ENCODE results near the gene RFFL. TPM values are rescaled to one million over a fixed set of nuclear protein-coding genes. Genes with fewer than 3 reads are reported as not detected.

Gene RFFL
- total RNA-seq, 1 donor from 2014 or later = 22.9 TPM

DNA sequence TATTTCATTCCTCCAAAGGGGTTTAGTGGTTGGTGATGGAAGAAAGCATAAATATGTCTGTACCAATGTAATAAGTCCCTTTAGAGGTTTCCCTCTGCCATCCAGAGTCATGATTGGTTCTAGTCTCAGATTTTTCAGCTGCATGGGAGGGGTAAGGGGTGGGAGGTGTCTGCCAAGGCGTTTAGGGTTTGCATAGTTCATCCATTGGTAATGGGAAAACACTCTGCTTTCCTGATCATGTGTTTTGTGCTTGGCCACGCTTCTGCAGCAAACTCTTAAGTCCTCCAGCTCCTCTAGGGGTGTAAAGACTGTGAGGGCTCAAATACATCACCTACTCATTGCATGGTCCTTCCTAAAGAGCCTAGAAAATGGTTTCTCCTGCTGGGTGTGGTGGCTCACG lies 53.4 kb downstream of the RFFL start:
- peaks cover 4% of the 10 kb centered on the region for H3K4me1 Mint-ChIP-seq (ENCODE audit: unreplicated experiment)
- H3K4me3 Mint-ChIP-seq (ENCODE audit: unreplicated experiment) = no peak overlapping the region
- H3K36me3 Mint-ChIP-seq (ENCODE audit: unreplicated experiment) = peaks cover 25% of the 10 kb centered on the region
- TF ChIP-seq, protein P1, sequence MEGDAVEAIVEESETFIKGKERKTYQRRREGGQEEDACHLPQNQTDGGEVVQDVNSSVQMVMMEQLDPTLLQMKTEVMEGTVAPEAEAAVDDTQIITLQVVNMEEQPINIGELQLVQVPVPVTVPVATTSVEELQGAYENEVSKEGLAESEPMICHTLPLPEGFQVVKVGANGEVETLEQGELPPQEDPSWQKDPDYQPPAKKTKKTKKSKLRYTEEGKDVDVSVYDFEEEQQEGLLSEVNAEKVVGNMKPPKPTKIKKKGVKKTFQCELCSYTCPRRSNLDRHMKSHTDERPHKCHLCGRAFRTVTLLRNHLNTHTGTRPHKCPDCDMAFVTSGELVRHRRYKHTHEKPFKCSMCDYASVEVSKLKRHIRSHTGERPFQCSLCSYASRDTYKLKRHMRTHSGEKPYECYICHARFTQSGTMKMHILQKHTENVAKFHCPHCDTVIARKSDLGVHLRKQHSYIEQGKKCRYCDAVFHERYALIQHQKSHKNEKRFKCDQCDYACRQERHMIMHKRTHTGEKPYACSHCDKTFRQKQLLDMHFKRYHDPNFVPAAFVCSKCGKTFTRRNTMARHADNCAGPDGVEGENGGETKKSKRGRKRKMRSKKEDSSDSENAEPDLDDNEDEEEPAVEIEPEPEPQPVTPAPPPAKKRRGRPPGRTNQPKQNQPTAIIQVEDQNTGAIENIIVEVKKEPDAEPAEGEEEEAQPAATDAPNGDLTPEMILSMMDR (IDR thresholded peaks at IDR 0.05) = no peak
- DNase-seq (ENCODE audit: extremely low spot score, unreplicated experiment) = no peak
- no peaks in the 10 kb centered on the region for H3K9me3 Mint-ChIP-seq (ENCODE audit: unreplicated experiment)
- no peaks in the 10 kb centered on the region for H3K27me3 Mint-ChIP-seq (ENCODE audit: unreplicated experiment)
- H3K27ac Mint-ChIP-seq (ENCODE audit: unreplicated experiment) = no peak overlapping the region

DNA sequence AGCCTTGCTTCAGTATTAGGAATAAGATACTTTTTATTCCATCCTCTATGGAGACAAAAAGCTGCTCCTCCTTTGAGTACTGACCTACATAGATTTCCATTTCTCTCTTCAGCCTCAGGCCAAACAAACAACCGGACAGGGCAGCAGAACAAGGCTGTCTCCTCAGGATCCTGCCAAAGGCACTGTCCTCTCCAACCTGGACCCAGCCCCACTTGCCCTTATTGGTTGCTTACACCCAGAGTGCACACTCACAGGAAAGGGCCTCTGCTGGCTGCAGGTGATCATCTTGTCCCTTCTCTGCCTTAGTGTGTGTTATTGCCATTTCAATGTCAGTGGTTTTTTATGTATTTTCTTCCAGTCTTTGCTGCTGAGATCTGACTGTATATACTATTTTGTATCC lies 56.5 kb downstream of the RFFL start:
- no peaks in the 10 kb centered on the region for H3K9me3 Mint-ChIP-seq (ENCODE audit: unreplicated experiment)
- no peak for DNase-seq (ENCODE audit: extremely low spot score, unreplicated experiment)
- H3K36me3 Mint-ChIP-seq (ENCODE audit: unreplicated experiment) = peaks cover 26% of the 10 kb centered on the region
- H3K4me3 Mint-ChIP-seq (ENCODE audit: unreplicated experiment) = no peak overlapping the region
- H3K4me1 Mint-ChIP-seq (ENCODE audit: unreplicated experiment) = peaks cover 4% of the 10 kb centered on the region
- TF ChIP-seq, protein P1 (IDR thresholded peaks at IDR 0.05) = no peak
- no peaks in the 10 kb centered on the region for H3K27me3 Mint-ChIP-seq (ENCODE audit: unreplicated experiment)
- H3K27ac Mint-ChIP-seq (ENCODE audit: unreplicated experiment) = no peak overlapping the region

DNA sequence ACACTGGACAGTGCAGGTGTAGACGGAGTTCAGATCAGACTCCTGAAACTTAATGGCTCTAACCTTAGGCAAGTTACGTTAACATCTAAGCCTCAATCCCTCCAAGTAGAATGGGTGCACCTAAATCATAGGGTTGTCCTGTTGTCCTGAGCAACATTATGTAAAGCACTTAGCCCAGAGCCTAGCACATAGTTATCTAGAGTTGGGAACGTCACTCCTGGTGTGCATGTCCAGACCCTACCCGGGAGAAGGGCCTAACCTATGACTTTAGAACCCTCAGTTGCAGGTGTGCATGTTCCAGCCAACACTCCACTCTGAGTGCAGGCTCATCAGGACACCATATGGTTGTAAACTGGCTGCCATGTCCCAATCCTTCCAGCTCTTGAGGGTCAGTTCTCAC lies 57.2 kb downstream of the RFFL start:
- no peak overlapping the region for H3K27ac Mint-ChIP-seq (ENCODE audit: unreplicated experiment)
- peaks cover 26% of the 10 kb centered on the region for H3K36me3 Mint-ChIP-seq (ENCODE audit: unreplicated experiment)
- TF ChIP-seq, protein P1 (IDR thresholded peaks at IDR 0.05) = no peak
- DNase-seq (ENCODE audit: extremely low spot score, unreplicated experiment) = no peak
- no peaks in the 10 kb centered on the region for H3K9me3 Mint-ChIP-seq (ENCODE audit: unreplicated experiment)
- H3K4me1 Mint-ChIP-seq (ENCODE audit: unreplicated experiment) = no peaks in the 10 kb centered on the region
- no peaks in the 10 kb centered on the region for H3K27me3 Mint-ChIP-seq (ENCODE audit: unreplicated experiment)
- H3K4me3 Mint-ChIP-seq (ENCODE audit: unreplicated experiment) = no peak overlapping the region

DNA sequence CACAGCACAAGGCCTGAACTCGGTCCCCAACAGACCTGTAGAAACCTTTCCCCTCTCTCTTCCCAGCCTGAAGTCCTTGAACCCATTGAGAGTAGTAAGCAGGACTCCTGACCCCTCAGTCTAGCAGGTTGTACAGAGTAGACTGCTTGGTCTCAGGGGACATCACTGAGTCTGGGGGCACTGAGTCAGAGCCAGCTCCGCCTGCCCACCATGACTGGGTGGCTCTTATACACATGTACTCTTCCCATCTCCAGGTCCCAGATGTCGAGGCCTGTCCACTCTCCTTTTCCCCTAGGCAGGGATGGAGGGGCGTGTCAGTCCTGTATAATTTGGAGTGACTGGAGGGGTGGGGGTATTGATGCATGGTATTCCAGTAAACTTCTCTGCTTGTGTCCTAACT lies 59.7 kb downstream of the RFFL start:
- Mint-ChIP-seq H3K4me1 (ENCODE audit: unreplicated experiment) (no peaks in the 10 kb centered on the region), H3K36me3 (ENCODE audit: unreplicated experiment) (peaks cover 18% of the 10 kb centered on the region), H3K27ac (ENCODE audit: unreplicated experiment) (no peak overlapping the region), H3K4me3 (ENCODE audit: unreplicated experiment) (no peak overlapping the region), H3K27me3 (ENCODE audit: unreplicated experiment) (no peaks in the 10 kb centered on the region), H3K9me3 (ENCODE audit: unreplicated experiment) (no peaks in the 10 kb centered on the region)
- TF ChIP-seq, protein P1 (IDR thresholded peaks at IDR 0.05) = no peak
- DNase-seq (ENCODE audit: extremely low spot score, unreplicated experiment) = no peak

DNA sequence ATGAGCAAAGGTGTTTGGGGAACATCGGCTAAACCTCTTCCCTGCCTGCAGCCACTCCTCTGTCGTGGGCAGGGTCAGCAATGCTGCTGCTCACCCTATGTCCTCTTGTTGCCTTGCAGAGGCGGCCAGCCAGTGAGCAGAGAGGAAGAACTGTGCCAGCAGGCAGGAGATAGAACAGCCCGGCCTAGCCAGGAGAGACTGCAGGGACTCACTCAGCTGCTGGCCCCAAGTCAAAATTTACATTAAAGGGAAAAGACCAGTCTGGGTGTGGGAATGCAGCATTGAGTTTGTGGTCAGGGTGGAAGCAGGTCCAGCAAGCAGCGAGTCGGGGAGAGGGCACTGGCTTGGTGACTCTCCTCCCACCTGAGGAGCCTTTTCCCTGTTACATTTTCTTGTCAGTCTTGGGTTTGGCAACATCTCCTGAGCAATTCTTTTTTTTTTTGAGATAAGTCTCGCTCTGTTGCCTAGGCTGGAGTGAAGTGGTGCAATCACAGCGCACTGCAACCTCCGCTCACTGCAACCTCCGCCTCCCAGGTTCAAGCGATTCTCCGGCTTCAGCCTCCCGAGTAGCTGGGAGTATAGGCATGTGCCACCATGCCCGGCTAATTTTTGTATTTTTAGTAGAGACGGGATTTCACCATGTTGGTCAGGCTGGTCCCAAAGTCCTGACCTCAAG lies 60.5 kb downstream of the RFFL start:
- no peak overlapping the region for H3K4me3 Mint-ChIP-seq (ENCODE audit: unreplicated experiment)
- peaks cover 3% of the 10 kb centered on the region for H3K4me1 Mint-ChIP-seq (ENCODE audit: unreplicated experiment)
- no peak for DNase-seq (ENCODE audit: extremely low spot score, unreplicated experiment)
- H3K9me3 Mint-ChIP-seq (ENCODE audit: unreplicated experiment) = no peaks in the 10 kb centered on the region
- H3K36me3 Mint-ChIP-seq (ENCODE audit: unreplicated experiment) = peaks cover 15% of the 10 kb centered on the region
- H3K27ac Mint-ChIP-seq (ENCODE audit: unreplicated experiment) = no peak overlapping the region
- TF ChIP-seq, protein P1 (IDR thresholded peaks at IDR 0.05) = no peak
- no peaks in the 10 kb centered on the region for H3K27me3 Mint-ChIP-seq (ENCODE audit: unreplicated experiment)

Data from osteocyte (in vitro differentiated cells).